ENCODE measurements around the gene CCNY.

DNA sequence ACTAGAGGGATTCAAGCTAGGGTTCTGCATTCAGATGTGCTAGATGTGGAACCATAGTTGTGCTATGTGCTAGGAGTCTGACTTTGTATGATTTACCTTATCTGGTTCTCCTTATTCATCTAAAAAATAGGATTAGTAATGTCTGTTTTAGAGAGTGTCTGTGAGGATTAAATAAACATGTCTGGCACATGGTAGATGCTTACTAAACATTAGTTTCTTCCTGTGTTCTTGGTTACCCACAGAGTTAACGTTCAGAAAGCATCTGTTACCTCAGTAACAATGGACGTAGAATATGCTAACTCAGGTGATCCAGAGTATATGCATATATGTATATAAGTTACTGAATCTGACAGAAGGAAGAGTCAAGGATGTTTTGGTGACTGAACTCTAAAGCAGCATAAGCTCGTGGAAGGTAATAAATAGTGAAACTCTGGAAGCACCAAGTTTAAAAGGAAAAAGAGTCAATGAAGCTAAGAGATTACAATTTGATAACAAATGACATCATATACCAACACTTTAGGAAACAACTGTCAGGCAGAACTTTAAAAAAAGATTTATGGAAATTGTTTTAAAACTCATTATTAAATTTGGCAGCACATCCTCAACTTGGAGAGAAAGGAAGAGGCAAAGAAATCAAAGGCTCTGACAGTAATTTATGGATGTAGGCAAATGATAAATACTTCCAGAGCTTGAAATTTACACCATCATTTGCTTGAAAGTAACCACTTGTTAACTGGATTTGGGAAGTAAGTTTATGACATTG is 127.0 kb downstream of the CCNY start:
- TF ChIP-seq, protein P1, sequence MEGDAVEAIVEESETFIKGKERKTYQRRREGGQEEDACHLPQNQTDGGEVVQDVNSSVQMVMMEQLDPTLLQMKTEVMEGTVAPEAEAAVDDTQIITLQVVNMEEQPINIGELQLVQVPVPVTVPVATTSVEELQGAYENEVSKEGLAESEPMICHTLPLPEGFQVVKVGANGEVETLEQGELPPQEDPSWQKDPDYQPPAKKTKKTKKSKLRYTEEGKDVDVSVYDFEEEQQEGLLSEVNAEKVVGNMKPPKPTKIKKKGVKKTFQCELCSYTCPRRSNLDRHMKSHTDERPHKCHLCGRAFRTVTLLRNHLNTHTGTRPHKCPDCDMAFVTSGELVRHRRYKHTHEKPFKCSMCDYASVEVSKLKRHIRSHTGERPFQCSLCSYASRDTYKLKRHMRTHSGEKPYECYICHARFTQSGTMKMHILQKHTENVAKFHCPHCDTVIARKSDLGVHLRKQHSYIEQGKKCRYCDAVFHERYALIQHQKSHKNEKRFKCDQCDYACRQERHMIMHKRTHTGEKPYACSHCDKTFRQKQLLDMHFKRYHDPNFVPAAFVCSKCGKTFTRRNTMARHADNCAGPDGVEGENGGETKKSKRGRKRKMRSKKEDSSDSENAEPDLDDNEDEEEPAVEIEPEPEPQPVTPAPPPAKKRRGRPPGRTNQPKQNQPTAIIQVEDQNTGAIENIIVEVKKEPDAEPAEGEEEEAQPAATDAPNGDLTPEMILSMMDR (IDR thresholded peaks at IDR 0.05): no peak
- no peak for TF ChIP-seq EZH2 (IDR thresholded peaks at IDR 0.05; ENCODE audit: borderline replicate concordance, insufficient read depth, low read depth, low read length, poor library complexity, severe bottlenecking)
